IMR-90 (cell line): ENCODE data around the gene ZNF800. TPM values are rescaled to one million over a fixed set of nuclear protein-coding genes. Genes with fewer than 3 reads are reported as not detected.
A peak's percentile ranks its signal among the peaks of the same experiment; 100 is the strongest.

Experiments
- ATAC-seq: fragments of 200-7000 bp; cut with Tn5 transposase; 2 replicates; pipeline ENCODE4 v1.9.1; 2020; ENCODE audit warnings: low read depth, mild to moderate bottlenecking, moderate library complexity
- BruUV-seq: library from RNA; stranded (reverse); fragments of 400-500 nt; replicated peaks from 2 replicates; lab custom pipeline; 2021; lab: Mats Ljungman, UMichigan
- CTCF ChIA-PET: fragments of 300-600 bp; formaldehyde crosslinking; extraction: SDS; loops from one replicate; lab custom pipeline; 2021; ENCODE audit warnings: antibody characterized with exemption; lab: Yijun Ruan, JAX
- POLR2A ChIA-PET: fragments of 300-600 bp; sonication (Branson Sonifier 250); formaldehyde crosslinking; loops from one replicate; lab custom pipeline; 2022; ENCODE audit warnings: antibody characterized with exemption; ENCODE audit not compliant: unreplicated experiment; lab: Charles Lee
- DNase-seq: peaks from one replicate; pipeline ENCODE4 v3.0.0; 2013
- H2AFZ ChIP-seq: replicated peaks from 2 replicates; pipeline ENCODE3; 2013; ENCODE audit warnings: low read length, mild to moderate bottlenecking; ENCODE audit not compliant: poor library complexity
- H2AK5ac ChIP-seq: 2 replicates; pipeline ENCODE4 v1.6.1; 2013; ENCODE audit warnings: low read depth, low read length, inconsistent platforms
- H2AK9ac ChIP-seq: replicated peaks from 2 replicates; pipeline ENCODE3; 2013; ENCODE audit warnings: mild to moderate bottlenecking, low read depth, low read length, moderate library complexity; ENCODE audit not compliant: poor library complexity
- H2BK120ac ChIP-seq: 2 replicates; pipeline ENCODE4 v1.6.1; 2013; ENCODE audit warnings: low read depth, low read length, inconsistent platforms
- H2BK15ac ChIP-seq: 3 replicates; pipeline ENCODE4 v1.6.1; 2013; ENCODE audit warnings: low read depth, low read length, inconsistent platforms
- H2BK20ac ChIP-seq: 2 replicates; pipeline ENCODE4 v1.6.1; 2013; ENCODE audit warnings: low read depth, mild to moderate bottlenecking, inconsistent platforms, low read length, moderate library complexity
- H2BK5ac ChIP-seq: 2 replicates; pipeline ENCODE4 v1.6.1; 2013; ENCODE audit warnings: mild to moderate bottlenecking, low read depth, low read length, inconsistent platforms; ENCODE audit not compliant: poor library complexity, severe bottlenecking
- H3K14ac ChIP-seq: replicated peaks from 2 replicates; pipeline ENCODE4 v1.6.1; 2013; ENCODE audit warnings: low read depth, low read length, inconsistent platforms
- H3K18ac ChIP-seq: 2 replicates; pipeline ENCODE4 v1.6.1; 2013; ENCODE audit warnings: low read depth, low read length, control low read depth
- H3K23ac ChIP-seq: 2 replicates; pipeline ENCODE4 v1.6.1; 2013; ENCODE audit warnings: low read depth, low read length, inconsistent platforms
- H3K27ac ChIP-seq: 2 replicates; pipeline ENCODE4 v1.5.1; 2013; ENCODE audit warnings: mild to moderate bottlenecking, control low read depth, low read length; ENCODE audit not compliant: insufficient read depth
- H3K27me3 ChIP-seq: 2 replicates; pipeline ENCODE4 v1.6.1; 2013; ENCODE audit warnings: low read length; ENCODE audit not compliant: control insufficient read depth, insufficient read depth
- H3K36me3 ChIP-seq: 2 replicates; pipeline ENCODE4 v1.6.1; 2013; ENCODE audit warnings: low read length, mixed read lengths; ENCODE audit not compliant: control insufficient read depth, insufficient read depth
- H3K4ac ChIP-seq: 2 replicates; pipeline ENCODE4 v1.6.1; 2013; ENCODE audit warnings: low read depth, low read length, inconsistent platforms
- H3K4me1 ChIP-seq: 2 replicates; pipeline ENCODE4 v1.6.1; 2013; ENCODE audit warnings: low read length, mixed read lengths; ENCODE audit not compliant: control insufficient read depth, insufficient read depth
- H3K4me2 ChIP-seq: 2 replicates; pipeline ENCODE4 v1.6.1; 2013; ENCODE audit warnings: low read depth, mild to moderate bottlenecking, control low read depth, low read length, moderate library complexity
- H3K4me3 ChIP-seq: 2 replicates; pipeline ENCODE4 v1.5.1; 2013; ENCODE audit warnings: low read depth, mild to moderate bottlenecking, control low read depth, low read length, moderate library complexity; ENCODE audit not compliant: insufficient read depth
- H3K56ac ChIP-seq: 2 replicates; pipeline ENCODE4 v1.6.1; 2013; ENCODE audit warnings: low read length, inconsistent platforms; ENCODE audit not compliant: insufficient read depth; ENCODE audit errors: extremely low read depth
- H3K79me1 ChIP-seq, 2 experiments: 2 replicates each; pipeline ENCODE4 v1.6.1; 2013; ENCODE audit warnings: low read length in 2 of 2, inconsistent platforms in 1 of 2, low read depth in 1 of 2
- H3K9ac ChIP-seq: 2 replicates; pipeline ENCODE4 v1.6.1; 2013; ENCODE audit warnings: low read depth, low read length, control low read depth
- H3K9me1 ChIP-seq: 2 replicates; pipeline ENCODE4 v1.6.1; 2013; ENCODE audit warnings: low read length, inconsistent platforms; ENCODE audit not compliant: insufficient read depth
- H3K9me3 ChIP-seq: 2 replicates; pipeline ENCODE4 v1.6.1; 2013; ENCODE audit warnings: low read length; ENCODE audit not compliant: control insufficient read depth, insufficient read depth
- H4K20me1 ChIP-seq: 2 replicates; pipeline ENCODE4 v1.6.1; 2013; ENCODE audit warnings: low read length, inconsistent platforms; ENCODE audit not compliant: insufficient read depth
- H4K5ac ChIP-seq: 2 replicates; pipeline ENCODE4 v1.6.1; 2013; ENCODE audit warnings: mild to moderate bottlenecking, low read depth, low read length, control low read depth
- H4K8ac ChIP-seq, 2 experiments: 2 replicates each; pipeline ENCODE4 v1.6.1; 2013; ENCODE audit warnings: low read depth in 2 of 2, low read length in 2 of 2, control low read depth in 1 of 2, inconsistent platforms in 1 of 2
- H4K91ac ChIP-seq: 2 replicates; pipeline ENCODE4 v1.6.1; 2013; ENCODE audit warnings: low read depth, low read length, inconsistent platforms; ENCODE audit not compliant: insufficient read depth
- BHLHE40 ChIP-seq: fragments of 150-350 bp; IDR thresholded peaks from 2 replicates; pipeline ENCODE4 v1.6.1; 2016; ENCODE audit warnings: mild to moderate bottlenecking, low read depth, low read length
- CHD1 ChIP-seq: IDR thresholded peaks from 2 replicates; pipeline ENCODE4 v1.6.1; 2012; ENCODE audit warnings: low read depth, low read length, improper control_type of control experiment
- CTCF ChIP-seq: conservative IDR thresholded peaks from 2 replicates; pipeline ENCODE4 v1.5.1; 2012; ENCODE audit warnings: mild to moderate bottlenecking, low read depth, low read length, improper control_type of control experiment
- ELK1 ChIP-seq: fragments of 150-350 bp; IDR thresholded peaks from 2 replicates; pipeline ENCODE4 v1.6.1; 2016; ENCODE audit warnings: low read depth, mild to moderate bottlenecking, low read length, moderate library complexity, borderline replicate concordance
- FOS ChIP-seq: fragments of 150-350 bp; IDR thresholded peaks from 2 replicates; pipeline ENCODE4 v1.6.1; 2016; ENCODE audit warnings: low read depth, low read length
- MAFK ChIP-seq: IDR thresholded peaks from 2 replicates; pipeline ENCODE4 v1.6.1; 2012; ENCODE audit warnings: low read depth, low read length, improper control_type of control experiment
- MXI1 ChIP-seq: IDR thresholded peaks from 2 replicates; pipeline ENCODE4 v1.6.1; 2012; ENCODE audit warnings: low read depth, mild to moderate bottlenecking, low read length, moderate library complexity, borderline replicate concordance
- NFE2L2 ChIP-seq: fragments of 150-350 bp; IDR thresholded peaks from 2 replicates; pipeline ENCODE4 v1.6.1; 2016; ENCODE audit warnings: low read depth, mild to moderate bottlenecking, low read length
- RAD21 ChIP-seq: IDR thresholded peaks from 2 replicates; pipeline ENCODE4 v1.6.1; 2012; ENCODE audit warnings: low read length, improper control_type of control experiment
- RFX5 ChIP-seq: IDR thresholded peaks from 2 replicates; pipeline ENCODE4 v1.8.0; 2012; ENCODE audit warnings: low read depth, mild to moderate bottlenecking, low read length, moderate library complexity
- SMC3 ChIP-seq: fragments of 150-350 bp; IDR thresholded peaks from 2 replicates; pipeline ENCODE4 v1.6.1; 2016; ENCODE audit warnings: low read depth, mild to moderate bottlenecking, antibody characterized with exemption, low read length, moderate library complexity
- USF2 ChIP-seq: fragments of 150-350 bp; IDR thresholded peaks from 2 replicates; pipeline ENCODE4 v1.6.1; 2017; ENCODE audit warnings: mild to moderate bottlenecking, antibody characterized with exemption, low read length, low read depth
- WGBS, 2 experiments: methylation state at CpG; one replicate each; pipeline versions ENCODE4 v1.1.5 to v1.1.7; 2013; ENCODE audit warnings: missing lambda C conversion rate in 2 of 2; ENCODE audit not compliant: insufficient read length in 1 of 2; ENCODE audit errors: extremely low coverage in 2 of 2; 5-methylcytosine and 5-hydroxymethylcytosine counted together
- dilution Hi-C: fragments of 300-500 bp; cut with HindIII; formaldehyde crosslinking; loops from one replicate; pipeline ENCODE4 v1.14.3; 2018; ENCODE audit warnings: low sequenced_read_pairs; ENCODE audit not compliant: unreplicated experiment
- in situ Hi-C: fragments of 300-500 bp; cut with MboI; formaldehyde crosslinking; loops from 3 replicates; pipeline ENCODE4 v1.14.3; 2019; ENCODE audit warnings: low sequenced_read_pairs, inconsistent platforms, mixed read lengths
- intact Hi-C: fragments of 100-400 bp; cut with micrococcal nuclease; formaldehyde crosslinking; loops from 2 replicates; pipeline ENCODE4 v1.10.0; 2022
- polyA plus RNA-seq, 3 experiments: library from polyadenylated mRNA; depleted of rRNA; stranded (reverse); fragments of >200 nt; gene quantifications; 2 replicates each; pipeline ENCODE4 v1.2.3, GENCODE V29; 2012; ENCODE audit warnings: low replicate concordance in 1 of 3
- total RNA-seq: library from RNA; depleted of rRNA; stranded (reverse); fragments of >200 nt; gene quantifications from 2 replicates; pipeline ENCODE4 v1.2.3, GENCODE V29; 2012

ZNF800 gene
- total and polyA plus RNA-seq, 2 of the 4 experiments (the other 2 are of a cell fraction), result 6.9 to 13.1 TPM

GRCh38 chr7:127404286-127405072 lies 12.0 kb upstream of the ZNF800 start:
- H3K4me3 ChIP-seq, result no peak overlapping the region

More at GRCh38 chr7:127404286-127405072, 12.0 kb upstream of the ZNF800 start:
- H4K20me1 ChIP-seq, result no peaks in the 10 kb centered on the region
- H3K14ac ChIP-seq, result no peak overlapping the region
- no peak overlapping the region for H2BK5ac ChIP-seq
- H3K27ac ChIP-seq, result no peak overlapping the region
- dilution Hi-C loops (no loop called here), intact Hi-C loops (no loop called here), in situ Hi-C loops (no loop called here)
- BruUV-seq, result no TSS peak
- ChIA-PET POLR2A (no interaction called here), CTCF (no interaction called here)
- no peaks in the 10 kb centered on the region for H3K9me3 ChIP-seq
- H4K91ac ChIP-seq, result no peak overlapping the region
- H2AFZ ChIP-seq, result no peak overlapping the region
- no peak overlapping the region for H3K9ac ChIP-seq
- peak overlapping the region; percentile 50; the same call in 1 of the 2 replicates for H3K4me2 ChIP-seq
- ATAC-seq (no peak), DNase-seq (no peak)
- H2BK20ac ChIP-seq, result no peak overlapping the region
- H3K23ac ChIP-seq, result no peak overlapping the region
- no peak overlapping the region for H3K4ac ChIP-seq
- H3K36me3 ChIP-seq, result no peaks in the 10 kb centered on the region
- no peaks in the 10 kb centered on the region for H3K79me1 ChIP-seq
- H4K5ac ChIP-seq, result no peak overlapping the region
- TF ChIP-seq CTCF (no peak), USF2 (no peak), ELK1 (no peak), BHLHE40 (no peak), NFE2L2 (no peak), FOS (no peak), RFX5 (no peak), RAD21 (no peak), CHD1 (no peak), MAFK (no peak), SMC3 (no peak), MXI1 (no peak)
- H3K27me3 ChIP-seq, result no peaks in the 10 kb centered on the region
- H4K8ac ChIP-seq, result no peak overlapping the region
- H2AK5ac ChIP-seq, result no peak overlapping the region
- no peak overlapping the region for H3K56ac ChIP-seq
- H3K9me1 ChIP-seq, result no peaks in the 10 kb centered on the region
- no peak overlapping the region for H2BK120ac ChIP-seq
- no CpG with 5 or more reads among the region's 3 CpGs for WGBS, 2 experiments
- 0 out of 2 replicates have a peak, but pooled peaks cover 2% of the 10 kb centered on the region for H3K4me1 ChIP-seq
- no peak overlapping the region for H2BK15ac ChIP-seq
- H2AK9ac ChIP-seq, result no peak overlapping the region
- no peak overlapping the region for H3K18ac ChIP-seq
